Keratinocyte (primary cell): ENCODE results near the gene FRMD7. TPM values are rescaled to one million over a fixed set of nuclear protein-coding genes. Genes with fewer than 3 reads are reported as not detected.

Experiments
- DNase-seq: peaks from one replicate; pipeline ENCODE4 v3.0.0-alpha.2; 2011; ENCODE audit warnings: low read depth, missing footprints, low spot score
- FAIRE-seq: peaks from 2 replicates; lab custom pipeline; 2011; peaks lifted over from hg19 to GRCh38; lab: Jason Lieb, UNC
- H2AFZ ChIP-seq: 2 replicates; pipeline ENCODE4 v1.6.0; 2012; ENCODE audit warnings: low read length, control low read depth, inconsistent platforms; ENCODE audit not compliant: control insufficient read depth
- H3K27ac ChIP-seq: 2 replicates; pipeline ENCODE4 v1.5.1; 2011; ENCODE audit warnings: low read length; ENCODE audit not compliant: control insufficient read depth, insufficient read depth
- H3K27me3 ChIP-seq: 3 replicates; pipeline ENCODE4 v1.6.0; 2011; ENCODE audit warnings: low read length; ENCODE audit not compliant: control insufficient read depth, insufficient read depth; ENCODE audit errors: extremely low read depth
- H3K36me3 ChIP-seq, 2 experiments: 2 replicates in 1 of 2; 3 replicates in 1 of 2; pipeline ENCODE4 v1.5.1; 2011; ENCODE audit warnings: low read length in 2 of 2, mild to moderate bottlenecking in 1 of 2; ENCODE audit not compliant: control insufficient read depth in 2 of 2, insufficient read depth in 2 of 2; ENCODE audit errors: extremely low read depth in 1 of 2
- H3K4me1 ChIP-seq: 3 replicates; pipeline ENCODE4 v1.5.1; 2011; ENCODE audit warnings: low read length; ENCODE audit not compliant: control insufficient read depth, insufficient read depth; ENCODE audit errors: extremely low read depth
- H3K4me2 ChIP-seq: 3 replicates; pipeline ENCODE4 v1.6.0; 2011; ENCODE audit warnings: low read depth, low read length; ENCODE audit not compliant: control insufficient read depth, insufficient read depth; ENCODE audit errors: extremely low read depth
- H3K4me3 ChIP-seq, 3 experiments: fragments of 200-600 bp in 1 of 3; sonication (generic) in 1 of 3; 2 replicates in 2 of 3; 3 replicates in 1 of 3; pipeline ENCODE4 v1.5.1; 2011 to 2016; ENCODE audit warnings: low read length in 3 of 3, mild to moderate bottlenecking in 3 of 3, control low read depth in 2 of 3, inconsistent platforms in 1 of 3, low read depth in 1 of 3, mixed read lengths in 1 of 3, mixed run types in 1 of 3, moderate library complexity in 1 of 3; ENCODE audit not compliant: control insufficient read depth in 2 of 3, insufficient read depth in 2 of 3; ENCODE audit errors: extremely low read depth in 1 of 3
- H3K79me2 ChIP-seq: 2 replicates; pipeline ENCODE4 v1.6.0; 2012; ENCODE audit warnings: low read length; ENCODE audit not compliant: control insufficient read depth, insufficient read depth
- H3K9ac ChIP-seq: 3 replicates; pipeline ENCODE4 v1.6.0; 2011; ENCODE audit warnings: low read length; ENCODE audit not compliant: control insufficient read depth, insufficient read depth; ENCODE audit errors: extremely low read depth
- H3K9me1 ChIP-seq: 3 replicates; pipeline ENCODE4 v1.6.0; 2011; ENCODE audit warnings: low read length; ENCODE audit not compliant: control insufficient read depth, insufficient read depth; ENCODE audit errors: extremely low read depth
- H3K9me3 ChIP-seq: 2 replicates; pipeline ENCODE4 v1.5.1; 2012; ENCODE audit warnings: low read depth, low read length; ENCODE audit not compliant: control insufficient read depth
- H4K20me1 ChIP-seq: 3 replicates; pipeline ENCODE4 v1.6.0; 2011; ENCODE audit warnings: low read length; ENCODE audit not compliant: control insufficient read depth, insufficient read depth; ENCODE audit errors: extremely low read depth
- CTCF ChIP-seq, 3 experiments: IDR thresholded peaks in 1 of 3; conservative IDR thresholded peaks in 1 of 3; optimal IDR thresholded peaks in 1 of 3; 2 replicates in 2 of 3; 3 replicates in 1 of 3; pipeline versions ENCODE3 to v1.5.1; 2011; ENCODE audit warnings: low read length in 3 of 3, mild to moderate bottlenecking in 3 of 3, moderate library complexity in 2 of 3, control low read depth in 1 of 3, inconsistent platforms in 1 of 3; ENCODE audit not compliant: insufficient read depth in 2 of 3; ENCODE audit errors: extremely low read depth in 1 of 3
- EZH2 ChIP-seq: IDR thresholded peaks from one replicate; pipeline ENCODE4 v1.6.1; 2012; ENCODE audit warnings: inconsistent platforms, mild to moderate bottlenecking, low read length, moderate library complexity
- dilution Hi-C: fragments of 300-500 bp; cut with MboI; formaldehyde crosslinking; loops from one replicate; pipeline ENCODE4 v1.7.0; 2020; ENCODE audit warnings: low sequenced_read_pairs; ENCODE audit not compliant: extremely low pct_ligation_motif_present
- polyA plus RNA-seq, 5 experiments: library from polyadenylated mRNA; depleted of rRNA in 3 of 5; stranded (reverse) in 3 of 5; stranded (forward) in 1 of 5; unstranded in 1 of 5; fragments of >200 nt; gene quantifications; 1 replicate in 1 of 5; 2 replicates in 3 of 5; 3 replicates in 1 of 5; pipeline versions ENCODE4 v1.2.1 to v1.2.3, GENCODE V29; 2011 to 2012; ENCODE audit warnings: missing spikeins in 2 of 5, low read depth in 1 of 5, low replicate concordance in 1 of 5

Gene FRMD7
- polyA plus RNA-seq, 1 donor (not counting 4 experiments of a cell fraction or from before 2014, with no cell fraction given): not detected

DNA sequence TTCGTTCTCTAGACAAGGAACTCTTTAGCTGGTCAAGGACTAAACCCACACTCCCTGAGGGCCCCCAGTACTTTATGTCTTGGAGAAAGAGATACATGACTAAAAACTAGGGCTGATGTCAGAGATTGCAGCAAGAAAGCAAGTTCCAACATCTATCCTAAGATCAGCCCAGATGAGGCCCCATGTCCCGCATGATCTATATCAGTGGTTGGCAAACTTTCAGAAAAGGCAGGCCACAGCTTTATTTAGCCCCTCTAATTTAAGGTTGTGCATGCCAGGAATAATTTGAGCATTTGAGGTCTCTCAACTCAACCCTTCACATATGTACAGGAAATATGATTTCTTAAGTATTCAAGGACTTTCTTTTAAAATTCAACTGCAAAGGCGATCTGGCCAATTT lies 44.1 kb upstream of the FRMD7 start:
- Histone ChIP-seq H3K9me3 (no peaks in the 10 kb centered on the region), H3K4me2 (no peak overlapping the region), H3K9me1 (no peaks in the 10 kb centered on the region), H2AFZ (no peak overlapping the region), H3K36me3 (no peaks in the 10 kb centered on the region), H4K20me1 (no peaks in the 10 kb centered on the region), H3K4me3 (no peak overlapping the region), H3K4me1 (no peaks in the 10 kb centered on the region), H3K79me2 (no peaks in the 10 kb centered on the region), H3K9ac (no peak overlapping the region), H3K27me3 (no peaks in the 10 kb centered on the region), H3K27ac (no peak overlapping the region)
- TF ChIP-seq CTCF (optimal IDR thresholded peaks at IDR 0.05 in 1 of 3, IDR thresholded peaks at IDR 0.05 in 1 of 3, conservative IDR thresholded peaks at IDR 0.05 in 1 of 3; ENCODE audit: extremely low read depth in 1 of 3, insufficient read depth in 2 of 3, low read length in 3 of 3): no peak
- DNase-seq: no peak
- dilution Hi-C loops: no loop called here
- FAIRE-seq: no peak

GRCh38 chrX:132171478-132171877 lies 43.7 kb upstream of the FRMD7 start:
- DNase-seq: no peak

More at GRCh38 chrX:132171478-132171877, 43.7 kb upstream of the FRMD7 start:
- dilution Hi-C loops: no loop called here
- H3K4me1 ChIP-seq: no peaks in the 10 kb centered on the region
- no peak overlapping the region for H2AFZ ChIP-seq
- H3K27ac ChIP-seq: no peak overlapping the region
- no peaks in the 10 kb centered on the region for H3K9me3 ChIP-seq
- no peak for TF ChIP-seq CTCF (optimal IDR thresholded peaks at IDR 0.05 in 1 of 3, IDR thresholded peaks at IDR 0.05 in 1 of 3, conservative IDR thresholded peaks at IDR 0.05 in 1 of 3; ENCODE audit: extremely low read depth in 1 of 3, insufficient read depth in 2 of 3, low read length in 3 of 3)
- no peak for TF ChIP-seq EZH2
- H3K9me1 ChIP-seq: no peaks in the 10 kb centered on the region
- no peak for FAIRE-seq
- H3K79me2 ChIP-seq: no peaks in the 10 kb centered on the region
- H3K27me3 ChIP-seq: no peaks in the 10 kb centered on the region
- no peak overlapping the region for H3K9ac ChIP-seq
- H3K4me2 ChIP-seq: no peak overlapping the region
- H4K20me1 ChIP-seq: no peaks in the 10 kb centered on the region
- no peak overlapping the region for H3K4me3 ChIP-seq
- H3K36me3 ChIP-seq: no peaks in the 10 kb centered on the region
